GM19238 (cell line): ENCODE data around the gene RAMP3.
"Not testable (repeated sequence)": the region's sequence is repeated elsewhere in the genome, so short reads cannot be mapped to it uniquely, and the experiment has no call there.

Experiments
- DNase-seq: peaks from one replicate; pipeline ENCODE4 v3.0.0; 2011; ENCODE audit warnings: low spot score; ENCODE audit not compliant: insufficient read length

Gene RAMP3

GRCh38 chr7:45131891-45132290 lies 25.7 kb upstream of the RAMP3 start:
- no peak for DNase-seq

- DNase-seq = no peak
Observed at GRCh38 chr7:45132708-45133320, 24.8 kb upstream of the RAMP3 start.

GRCh38 chr7:45133352-45133751 lies 24.2 kb upstream of the RAMP3 start:
- no peak for DNase-seq

GRCh38 chr7:45133877-45134276 lies 23.7 kb upstream of the RAMP3 start:
- DNase-seq = no peak

GRCh38 chr7:45136106-45137060 lies 21.2 kb upstream of the RAMP3 start:
- peak; percentile 70 for DNase-seq

GRCh38 chr7:45138433-45139267 lies 18.9 kb upstream of the RAMP3 start:
- no peak for DNase-seq

- DNase-seq = no peak
Observed at GRCh38 chr7:45140827-45141226, 16.8 kb upstream of the RAMP3 start.

- no peak for DNase-seq
Observed at GRCh38 chr7:45143616-45144015, 14.0 kb upstream of the RAMP3 start.

- no peak for DNase-seq
Observed at GRCh38 chr7:45145881-45146280, 11.7 kb upstream of the RAMP3 start.

- no peak for DNase-seq
Observed at GRCh38 chr7:45146531-45147379, 10.8 kb upstream of the RAMP3 start.

- no peak for DNase-seq
Observed at GRCh38 chr7:45147858-45148652, 9.5 kb upstream of the RAMP3 start.

GRCh38 chr7:45148653-45148973 lies 9.0 kb upstream of the RAMP3 start:
- DNase-seq = no peak

- DNase-seq = no peak
Observed at GRCh38 chr7:45149606-45150005, 8.0 kb upstream of the RAMP3 start.

- DNase-seq = no peak
Observed at GRCh38 chr7:45150199-45150598, 7.4 kb upstream of the RAMP3 start.

GRCh38 chr7:45151131-45151684 lies 6.4 kb upstream of the RAMP3 start:
- no peak for DNase-seq

GRCh38 chr7:45151967-45152366 lies 5.6 kb upstream of the RAMP3 start:
- no peak for DNase-seq

- no peak for DNase-seq
Observed at GRCh38 chr7:45153233-45153632, 4.4 kb upstream of the RAMP3 start.

GRCh38 chr7:45153861-45154260 lies 3.7 kb upstream of the RAMP3 start:
- not testable (repeated sequence) for DNase-seq

GRCh38 chr7:45155357-45155900 lies 2.2 kb upstream of the RAMP3 start:
- no peak for DNase-seq

- no peak for DNase-seq
Observed at GRCh38 chr7:45155941-45156340, 1.6 kb upstream of the RAMP3 start.
